Cardiac muscle cell (in vitro differentiated cells and primary cell): ENCODE results near the gene TTC4. TPM values are rescaled to one million over a fixed set of nuclear protein-coding genes. Genes with fewer than 3 reads are reported as not detected.
A peak's percentile ranks its signal among the peaks of the same experiment; 100 is the strongest.
"Not testable (repeated sequence)": the region's sequence is repeated elsewhere in the genome, so short reads cannot be mapped to it uniquely, and the experiment has no call there.

Experiments used
- DNase-seq, 2 donors: peaks; one replicate each; pipeline versions ENCODE4 v3.0.0 to v3.0.0-alpha.2; 2010 to 2017; ENCODE audit warnings: low read depth in 1 of 2, low spot score in 1 of 2
- H3K27ac ChIP-seq: fragments of 200-600 bp; sonication (generic); 2 replicates; pipeline ENCODE4 v1.5.1; 2016
- H3K27me3 ChIP-seq: fragments of 200-600 bp; sonication (generic); 2 replicates; pipeline ENCODE4 v1.6.0; 2016; ENCODE audit warnings: control low read depth
- H3K36me3 ChIP-seq: fragments of 200-600 bp; sonication (generic); 2 replicates; pipeline ENCODE4 v1.5.1; 2016; ENCODE audit warnings: control low read depth
- H3K4me1 ChIP-seq: fragments of 200-600 bp; sonication (generic); 2 replicates; pipeline ENCODE4 v1.8.1; 2017; ENCODE audit warnings: low read depth, mild to moderate bottlenecking, mixed run types
- H3K4me3 ChIP-seq: fragments of 200-600 bp; sonication (generic); 2 replicates; pipeline ENCODE4 v1.5.1; 2016; ENCODE audit warnings: mild to moderate bottlenecking
- H3K9me3 ChIP-seq: fragments of 200-600 bp; sonication (generic); 2 replicates; pipeline ENCODE4 v1.5.1; 2017; ENCODE audit warnings: low read depth, mild to moderate bottlenecking, control low read depth
- CTCF ChIP-seq: IDR thresholded peaks from 2 replicates; pipeline ENCODE4 v1.5.1; 2012; ENCODE audit warnings: low read depth, mild to moderate bottlenecking, low read length
- polyA plus RNA-seq: library from polyadenylated mRNA; unstranded; fragments of >200 nt; fragmentation: Nextera tagmentation; extraction: Ambion mirVana; gene quantifications from 2 replicates; pipeline ENCODE4 v1.2.1, GENCODE V29; 2016
- total RNA-seq: library from RNA; depleted of rRNA; stranded (reverse); fragments of >200 nt; gene quantifications from 2 replicates; pipeline ENCODE4 v1.2.3, GENCODE V29; 2016

The TTC4 gene
- total and polyA plus RNA-seq, 2 experiments from 2014 or later = 19.8 to 23.5 TPM

- Histone ChIP-seq H3K4me1 (no peaks in the 10 kb centered on the region), H3K27me3 (peaks cover 9% of the 10 kb centered on the region), H3K9me3 (no peaks in the 10 kb centered on the region), H3K27ac (no peak overlapping the region), H3K4me3 (no peak overlapping the region), H3K36me3 (no peaks in the 10 kb centered on the region)
- peak; percentile 32 to 33 for DNase-seq
- no peak for TF ChIP-seq CTCF
Measured at GRCh38 chr1:54774820-54775498, 59.3 kb downstream of the TTC4 start.

- peak in 1 of 2 donors; percentile 30 for DNase-seq
- H3K4me3 ChIP-seq, H3K4me1 ChIP-seq, H3K36me3 ChIP-seq, H3K9me3 ChIP-seq, H3K27ac ChIP-seq: not testable (repeated sequence)
- H3K27me3 ChIP-seq = peaks cover 20% of the 10 kb centered on the region
Measured at GRCh38 chr1:54775828-54776721, 60.4 kb downstream of the TTC4 start.

GRCh38 chr1:54777011-54777410 lies 61.4 kb downstream of the TTC4 start:
- Histone ChIP-seq H3K27me3 (peaks cover 30% of the 10 kb centered on the region), H3K9me3 (no peaks in the 10 kb centered on the region), H3K27ac (no peak overlapping the region), H3K36me3 (no peaks in the 10 kb centered on the region), H3K4me1 (no peaks in the 10 kb centered on the region), H3K4me3 (no peak overlapping the region)
- no peak for TF ChIP-seq CTCF
- no peak for DNase-seq

GRCh38 chr1:54777431-54777830 lies 61.8 kb downstream of the TTC4 start:
- Histone ChIP-seq H3K9me3 (no peaks in the 10 kb centered on the region), H3K27ac (no peak overlapping the region), H3K27me3 (peaks cover 34% of the 10 kb centered on the region), H3K4me1 (no peaks in the 10 kb centered on the region), H3K4me3 (no peak overlapping the region), H3K36me3 (no peaks in the 10 kb centered on the region)
- TF ChIP-seq CTCF = no peak
- no peak for DNase-seq

- H3K9me3 ChIP-seq = no peaks in the 10 kb centered on the region
- peak; percentile 38 to 46 for DNase-seq
- H3K4me1 ChIP-seq = no peaks in the 10 kb centered on the region
- peaks cover 46% of the 10 kb centered on the region for H3K27me3 ChIP-seq
- no peaks in the 10 kb centered on the region for H3K36me3 ChIP-seq
- no peak overlapping the region for H3K27ac ChIP-seq
- TF ChIP-seq CTCF = no peak
- no peak overlapping the region for H3K4me3 ChIP-seq
Measured at GRCh38 chr1:54781023-54781723, 65.5 kb downstream of the TTC4 start.
